DOHH2 (cell line): ENCODE results near the gene VWA3B.

Experiments
- H3F3A ChIP-seq: fragments of 200-600 bp; sonication (generic), shearing (Covaris generic); 2 replicates; pipeline ENCODE4 v1.6.0; 2016; ENCODE audit warnings: antibody characterized with exemption, mild to moderate bottlenecking; ENCODE audit not compliant: control insufficient read depth, insufficient read depth
- H3K27ac ChIP-seq: fragments of 200-600 bp; sonication (generic); 2 replicates; pipeline ENCODE4 v1.5.1; 2014; ENCODE audit warnings: low read depth, mild to moderate bottlenecking, low read length, moderate library complexity
- H3K27me3 ChIP-seq: fragments of 200-600 bp; sonication (generic); 2 replicates; pipeline ENCODE4 v1.6.1; 2014; ENCODE audit warnings: mild to moderate bottlenecking, low read length, mixed read lengths; ENCODE audit not compliant: control insufficient read depth
- H3K36me3 ChIP-seq: fragments of 200-600 bp; sonication (generic); 2 replicates; pipeline ENCODE4 v1.6.1; 2014; ENCODE audit warnings: mild to moderate bottlenecking, low read length, moderate library complexity, mixed read lengths; ENCODE audit not compliant: control insufficient read depth
- H3K4me1 ChIP-seq: fragments of 200-600 bp; sonication (generic); 2 replicates; pipeline ENCODE4 v1.6.1; 2014; ENCODE audit warnings: mild to moderate bottlenecking, low read length, mixed read lengths; ENCODE audit not compliant: control insufficient read depth
- H3K4me2 ChIP-seq: fragments of 200-600 bp; sonication (generic); 2 replicates; pipeline ENCODE4 v1.6.0; 2014; ENCODE audit warnings: mild to moderate bottlenecking, low read length, moderate library complexity
- H3K4me3 ChIP-seq: fragments of 200-600 bp; sonication (generic); 2 replicates; pipeline ENCODE4 v1.5.1; 2014; ENCODE audit warnings: mild to moderate bottlenecking, low read length, mixed read lengths
- H3K79me2 ChIP-seq: fragments of 200-600 bp; sonication (generic); 2 replicates; pipeline ENCODE4 v1.6.1; 2014; ENCODE audit warnings: mild to moderate bottlenecking, low read length, mixed read lengths; ENCODE audit not compliant: control insufficient read depth
- H3K9me2 ChIP-seq: fragments of 200-600 bp; sonication (generic); replicated peaks from 2 replicates; pipeline ENCODE4 v1.6.1; 2014; ENCODE audit warnings: mild to moderate bottlenecking, low read length, mixed read lengths; ENCODE audit not compliant: control insufficient read depth
- H3K9me3 ChIP-seq: fragments of 200-600 bp; sonication (generic); 2 replicates; pipeline ENCODE4 v1.6.1; 2014; ENCODE audit warnings: antibody characterized with exemption, low read length, mixed read lengths; ENCODE audit not compliant: control insufficient read depth, insufficient read depth
- H4K20me1 ChIP-seq: fragments of 200-600 bp; sonication (generic); 2 replicates; pipeline ENCODE4 v1.6.0; 2014; ENCODE audit warnings: low read depth, mild to moderate bottlenecking, antibody characterized with exemption, low read length, moderate library complexity; ENCODE audit not compliant: control insufficient read depth, insufficient read depth
- CTCF ChIP-seq: fragments of 200-600 bp; sonication (generic); IDR thresholded peaks from one replicate; pipeline ENCODE4 v1.5.1; 2014; ENCODE audit warnings: antibody characterized with exemption, mild to moderate bottlenecking, low read depth, low read length; ENCODE audit not compliant: poor library complexity, severe bottlenecking
- EZH2phosphoT487 ChIP-seq: fragments of 200-600 bp; sonication (generic); IDR thresholded peaks from 2 replicates; pipeline ENCODE4 v1.6.1; 2017; ENCODE audit warnings: borderline replicate concordance, mild to moderate bottlenecking, antibody characterized with exemption, low read length, moderate library complexity, mixed read lengths

The VWA3B gene

GRCh38 chr2:98311771-98312545 is 225.0 kb downstream of the VWA3B start:
- Histone ChIP-seq H4K20me1 (no peaks in the 10 kb centered on the region), H3K4me3 (no peak overlapping the region), H3K9me3 (no peaks in the 10 kb centered on the region), H3F3A (no peaks in the 10 kb centered on the region), H3K9me2 (no peaks in the 10 kb centered on the region), H3K27ac (no peak overlapping the region), H3K4me1 (no peaks in the 10 kb centered on the region), H3K27me3 (0 out of 2 replicates have a peak, but pooled peaks cover 3% of the 10 kb centered on the region), H3K4me2 (no peak overlapping the region), H3K79me2 (no peaks in the 10 kb centered on the region), H3K36me3 (no peaks in the 10 kb centered on the region)
- TF ChIP-seq CTCF (no peak), EZH2phosphoT487 (no peak)

- no peak overlapping the region for H3K4me3 ChIP-seq
These were observed 226.7 kb downstream of the VWA3B start for GRCh38 chr2:98313492-98314250.

GRCh38 chr2:98314251-98314650 is 227.3 kb downstream of the VWA3B start:
- Histone ChIP-seq H3K4me3 (no peak overlapping the region), H3K79me2 (no peaks in the 10 kb centered on the region), H3F3A (no peaks in the 10 kb centered on the region), H3K9me3 (no peaks in the 10 kb centered on the region), H3K27me3 (0 out of 2 replicates have a peak, but pooled peaks cover 3% of the 10 kb centered on the region), H3K27ac (no peak overlapping the region), H3K4me1 (no peaks in the 10 kb centered on the region), H3K4me2 (no peak overlapping the region), H3K9me2 (no peaks in the 10 kb centered on the region), H4K20me1 (no peaks in the 10 kb centered on the region), H3K36me3 (no peaks in the 10 kb centered on the region)
- TF ChIP-seq CTCF (no peak), EZH2phosphoT487 (no peak)

More at GRCh38 chr2:98313492-98314250, 226.7 kb downstream of the VWA3B start:
- Histone ChIP-seq H3F3A (no peaks in the 10 kb centered on the region), H3K4me1 (no peaks in the 10 kb centered on the region), H4K20me1 (no peaks in the 10 kb centered on the region), H3K9me3 (no peaks in the 10 kb centered on the region), H3K79me2 (no peaks in the 10 kb centered on the region), H3K27me3 (0 out of 2 replicates have a peak, but pooled peaks cover 3% of the 10 kb centered on the region), H3K4me2 (no peak overlapping the region), H3K36me3 (no peaks in the 10 kb centered on the region), H3K27ac (no peak overlapping the region), H3K9me2 (no peaks in the 10 kb centered on the region)
- TF ChIP-seq EZH2phosphoT487 (no peak), CTCF (no peak)
